Mesendoderm (in vitro differentiated cells): ENCODE results near the gene KANSL1.
A peak's percentile ranks its signal among the peaks of the same experiment; 100 is the strongest.

Source experiments
- DNase-seq: peaks from one replicate; pipeline ENCODE4 v3.0.0; 2013
- H2AK5ac ChIP-seq: 2 replicates; pipeline ENCODE4 v1.6.1; 2013; ENCODE audit warnings: low read length, inconsistent platforms
- H2BK120ac ChIP-seq: 2 replicates; pipeline ENCODE4 v1.6.1; 2013; ENCODE audit warnings: low read depth, mild to moderate bottlenecking, low read length, moderate library complexity, mixed read lengths
- H2BK15ac ChIP-seq: replicated peaks from 2 replicates; pipeline ENCODE4 v1.6.1; 2013; ENCODE audit warnings: low read depth, mild to moderate bottlenecking, moderate library complexity
- H2BK5ac ChIP-seq: 2 replicates; pipeline ENCODE4 v1.6.1; 2013; ENCODE audit warnings: low read length, inconsistent platforms
- H3K18ac ChIP-seq: 2 replicates; pipeline ENCODE4 v1.6.1; 2013; ENCODE audit warnings: mild to moderate bottlenecking, low read length, mixed read lengths
- H3K23ac ChIP-seq: one replicate; pipeline ENCODE4 v1.6.1; 2013; ENCODE audit warnings: low read length
- H3K27ac ChIP-seq: 2 replicates; pipeline ENCODE4 v1.5.1; 2013; ENCODE audit warnings: low read depth, mild to moderate bottlenecking, inconsistent platforms, low read length, moderate library complexity
- H3K27me3 ChIP-seq: 2 replicates; pipeline ENCODE4 v1.6.1; 2013; ENCODE audit warnings: low read length, control low read depth, mild to moderate bottlenecking, inconsistent platforms; ENCODE audit not compliant: insufficient read depth, poor library complexity
- H3K36me3 ChIP-seq: 2 replicates; pipeline ENCODE4 v1.6.1; 2013; ENCODE audit warnings: low read length, inconsistent platforms; ENCODE audit not compliant: control insufficient read depth, insufficient read depth
- H3K4ac ChIP-seq: one replicate; pipeline ENCODE4 v1.6.1; 2013; ENCODE audit warnings: low read depth, mild to moderate bottlenecking, low read length, moderate library complexity
- H3K4me1 ChIP-seq: 2 replicates; pipeline ENCODE4 v1.6.1; 2013; ENCODE audit warnings: low read depth, low read length, inconsistent platforms; ENCODE audit not compliant: control insufficient read depth
- H3K4me2 ChIP-seq: 2 replicates; pipeline ENCODE4 v1.6.1; 2013; ENCODE audit warnings: low read length
- H3K4me3 ChIP-seq: 2 replicates; pipeline ENCODE4 v1.5.1; 2013; ENCODE audit warnings: mild to moderate bottlenecking, low read length
- H3K56ac ChIP-seq: one replicate; pipeline ENCODE4 v1.6.1; 2013; ENCODE audit warnings: low read length
- H3K79me1 ChIP-seq: 2 replicates; pipeline ENCODE4 v1.6.1; 2013; ENCODE audit warnings: low read length, inconsistent platforms
- H3K79me2 ChIP-seq: 2 replicates; pipeline ENCODE4 v1.6.1; 2013; ENCODE audit warnings: mild to moderate bottlenecking, low read length; ENCODE audit not compliant: control insufficient read depth, insufficient read depth
- H3K9ac ChIP-seq: 2 replicates; pipeline ENCODE4 v1.6.1; 2013; ENCODE audit warnings: low read length, inconsistent platforms
- H4K5ac ChIP-seq: one replicate; pipeline ENCODE4 v1.6.1; 2013; ENCODE audit warnings: low read length
- H4K8ac ChIP-seq: one replicate; pipeline ENCODE4 v1.6.1; 2013; ENCODE audit warnings: low read depth, mild to moderate bottlenecking, control low read depth, low read length, moderate library complexity
- WGBS: extraction: QIAGEN DNeasy Blood & Tissue Kit; methylation state at CpG from one replicate; pipeline ENCODE4 v1.1.7; 2013; ENCODE audit warnings: low lambda C conversion rate, missing lambda C conversion rate; ENCODE audit not compliant: insufficient coverage; ENCODE audit errors: extremely low coverage; 5-methylcytosine and 5-hydroxymethylcytosine counted together

The KANSL1 gene

GRCh38 chr17:46037722-46038255 lies 155.4 kb downstream of the KANSL1 start:
- H3K18ac ChIP-seq: no peak overlapping the region

DNA sequence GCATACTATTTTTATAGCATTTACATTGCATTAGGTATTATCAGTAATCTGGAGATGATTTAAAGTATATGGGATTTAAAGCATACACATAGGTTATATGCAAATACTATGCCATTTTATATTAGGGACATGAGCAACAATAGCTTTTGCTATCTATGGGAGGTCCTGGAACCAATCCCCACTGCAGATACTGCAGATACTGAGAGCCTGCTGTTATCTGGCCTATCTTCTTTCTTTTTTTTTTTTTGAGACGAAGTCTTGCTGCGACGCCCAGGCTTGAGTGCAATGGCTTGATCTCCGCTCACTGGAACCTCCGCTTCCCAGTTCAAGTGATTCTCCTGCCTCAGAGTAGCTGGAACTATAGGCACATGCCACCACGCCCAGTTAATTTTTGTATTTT lies 156.7 kb downstream of the KANSL1 start:
- H3K56ac ChIP-seq: no peak overlapping the region

More at GRCh38 chr17:46037722-46038255, 155.4 kb downstream of the KANSL1 start:
- Histone ChIP-seq H2BK5ac (no peak overlapping the region), H3K23ac (no peak overlapping the region), H3K4me2 (no peak overlapping the region), H4K8ac (no peak overlapping the region), H3K56ac (no peak overlapping the region), H2BK15ac (no peak overlapping the region), H3K27me3 (no peaks in the 10 kb centered on the region), H3K9ac (no peak overlapping the region), H4K5ac (no peak overlapping the region), H3K27ac (no peak overlapping the region), H2AK5ac (no peak overlapping the region), H3K4me3 (no peak overlapping the region), H2BK120ac (no peak overlapping the region), H3K79me1 (peaks cover 5% of the 10 kb centered on the region), H3K79me2 (no peaks in the 10 kb centered on the region), H3K4ac (no peak overlapping the region), H3K4me1 (no peaks in the 10 kb centered on the region), H3K36me3 (peaks cover 16% of the 10 kb centered on the region)
- DNase-seq: no peak
- WGBS: no CpG with 5 or more reads among the region's 4 CpGs

GRCh38 chr17:46035112-46035818 lies 158.0 kb downstream of the KANSL1 start:
- no peak overlapping the region for H3K56ac ChIP-seq
- H3K4me2 ChIP-seq: no peak overlapping the region
- H4K5ac ChIP-seq: no peak overlapping the region
- H3K27me3 ChIP-seq: no peaks in the 10 kb centered on the region
- peaks cover 27% of the 10 kb centered on the region for H3K36me3 ChIP-seq
- H3K9ac ChIP-seq: no peak overlapping the region
- peak; percentile 78 for DNase-seq
- H2BK120ac ChIP-seq: no peak overlapping the region
- H3K4ac ChIP-seq: no peak overlapping the region
- H3K27ac ChIP-seq: no peak overlapping the region
- no peaks in the 10 kb centered on the region for H3K79me2 ChIP-seq
- H4K8ac ChIP-seq: no peak overlapping the region
- no peak overlapping the region for H3K23ac ChIP-seq
- no peak overlapping the region for H2AK5ac ChIP-seq
- no CpG with 5 or more reads among the region's 3 CpGs for WGBS
- H3K79me1 ChIP-seq: peaks cover 3% of the 10 kb centered on the region
- H2BK15ac ChIP-seq: no peak overlapping the region
- H2BK5ac ChIP-seq: no peak overlapping the region
- no peaks in the 10 kb centered on the region for H3K4me1 ChIP-seq
- H3K18ac ChIP-seq: no peak overlapping the region
- H3K4me3 ChIP-seq: no peak overlapping the region

More for the DNA sequence above, 156.7 kb downstream of the KANSL1 start:
- H3K27me3 ChIP-seq: no peaks in the 10 kb centered on the region
- no peaks in the 10 kb centered on the region for H3K4me1 ChIP-seq
- no peak overlapping the region for H3K4ac ChIP-seq
- H2BK15ac ChIP-seq: no peak overlapping the region
- H3K23ac ChIP-seq: no peak overlapping the region
- H3K18ac ChIP-seq: no peak overlapping the region
- no peak overlapping the region for H3K4me2 ChIP-seq
- no peak for DNase-seq
- no peak overlapping the region for H2BK120ac ChIP-seq
- H3K79me1 ChIP-seq: peaks cover 4% of the 10 kb centered on the region
- H3K4me3 ChIP-seq: no peak overlapping the region
- no peak overlapping the region for H2AK5ac ChIP-seq
- no peaks in the 10 kb centered on the region for H3K79me2 ChIP-seq
- no peak overlapping the region for H4K8ac ChIP-seq
- no peak overlapping the region for H3K27ac ChIP-seq
- peaks cover 20% of the 10 kb centered on the region for H3K36me3 ChIP-seq
- no peak overlapping the region for H4K5ac ChIP-seq
- no peak overlapping the region for H3K9ac ChIP-seq
- no CpG with 5 or more reads among the region's 6 CpGs for WGBS
- no peak overlapping the region for H2BK5ac ChIP-seq

- no peaks in the 10 kb centered on the region for H3K79me2 ChIP-seq
- no peak overlapping the region for H3K4ac ChIP-seq
- peaks cover 24% of the 10 kb centered on the region for H3K36me3 ChIP-seq
- H2BK120ac ChIP-seq: no peak overlapping the region
- H3K4me1 ChIP-seq: no peaks in the 10 kb centered on the region
- no peaks in the 10 kb centered on the region for H3K27me3 ChIP-seq
- WGBS: no CpG with 5 or more reads among the region's 3 CpGs
- H4K8ac ChIP-seq: no peak overlapping the region
- no peak overlapping the region for H2BK5ac ChIP-seq
- no peak overlapping the region for H3K23ac ChIP-seq
- no peak overlapping the region for H3K18ac ChIP-seq
- H3K4me2 ChIP-seq: no peak overlapping the region
- H3K4me3 ChIP-seq: no peak overlapping the region
- no peak overlapping the region for H4K5ac ChIP-seq
- no peak overlapping the region for H2AK5ac ChIP-seq
- peaks cover 2% of the 10 kb centered on the region for H3K79me1 ChIP-seq
- no peak for DNase-seq
- no peak overlapping the region for H3K27ac ChIP-seq
- no peak overlapping the region for H3K56ac ChIP-seq
- H3K9ac ChIP-seq: no peak overlapping the region
- no peak overlapping the region for H2BK15ac ChIP-seq
These were observed 159.8 kb downstream of the KANSL1 start for GRCh38 chr17:46033392-46033791.

DNA sequence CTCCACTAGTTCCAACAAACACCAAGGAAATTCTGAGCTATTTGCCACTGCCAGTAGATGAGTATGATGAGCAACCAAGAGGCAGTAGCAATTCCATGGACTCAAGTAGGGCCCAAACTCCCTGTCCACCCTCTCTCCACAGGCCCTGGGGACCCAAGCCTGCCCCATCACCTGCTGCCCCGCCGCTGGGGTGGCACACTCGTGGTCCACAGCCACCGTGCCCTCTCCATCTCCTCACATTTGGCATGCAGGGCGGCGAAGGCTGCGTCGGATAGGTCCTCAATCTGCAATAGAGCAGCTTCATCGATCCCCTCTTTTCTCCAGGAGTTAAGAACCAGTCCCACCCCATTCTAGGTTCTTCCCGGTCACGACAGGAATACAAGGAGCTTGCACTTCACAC lies 160.3 kb downstream of the KANSL1 start:
- Histone ChIP-seq H2AK5ac (no peak overlapping the region), H3K79me2 (no peaks in the 10 kb centered on the region), H3K56ac (no peak overlapping the region), H3K4me1 (no peaks in the 10 kb centered on the region), H2BK5ac (no peak overlapping the region), H3K4ac (no peak overlapping the region), H3K9ac (no peak overlapping the region), H3K79me1 (peaks cover 2% of the 10 kb centered on the region), H3K23ac (no peak overlapping the region), H3K27me3 (no peaks in the 10 kb centered on the region), H3K27ac (no peak overlapping the region), H3K4me2 (no peak overlapping the region), H4K8ac (no peak overlapping the region), H2BK120ac (no peak overlapping the region), H3K4me3 (no peak overlapping the region), H3K36me3 (peaks cover 23% of the 10 kb centered on the region), H2BK15ac (no peak overlapping the region), H4K5ac (no peak overlapping the region), H3K18ac (no peak overlapping the region)
- no CpG with 5 or more reads among the region's 11 CpGs for WGBS
- no peak for DNase-seq

GRCh38 chr17:46031920-46032319 lies 161.3 kb downstream of the KANSL1 start:
- Histone ChIP-seq H3K4me1 (no peaks in the 10 kb centered on the region), H2AK5ac (no peak overlapping the region), H3K36me3 (peaks cover 21% of the 10 kb centered on the region), H3K18ac (no peak overlapping the region), H3K56ac (no peak overlapping the region), H2BK5ac (no peak overlapping the region), H3K23ac (no peak overlapping the region), H2BK120ac (no peak overlapping the region), H3K27ac (no peak overlapping the region), H3K4me3 (no peak overlapping the region), H4K5ac (no peak overlapping the region), H3K79me2 (no peaks in the 10 kb centered on the region), H3K79me1 (peaks cover 2% of the 10 kb centered on the region), H3K4ac (no peak overlapping the region), H4K8ac (no peak overlapping the region), H3K4me2 (no peak overlapping the region), H3K27me3 (no peaks in the 10 kb centered on the region), H3K9ac (no peak overlapping the region), H2BK15ac (no peak overlapping the region)
- WGBS: no CpG with 5 or more reads among the region's 8 CpGs
- no peak for DNase-seq
